Astrocyte of the cerebellum (primary cell): ENCODE results near the gene KCNJ12.
A peak's percentile ranks its signal among the peaks of the same experiment; 100 is the strongest.
"Not testable (repeated sequence)": the region's sequence is repeated elsewhere in the genome, so short reads cannot be mapped to it uniquely, and the experiment has no call there.

Source experiments
- DNase-seq: peaks from one replicate; pipeline ENCODE4 v3.0.0-alpha.2; 2011; ENCODE audit warnings: low read depth
- H3K4me3 ChIP-seq: 2 replicates; pipeline ENCODE4 v1.5.1; 2011; ENCODE audit warnings: mild to moderate bottlenecking, low read depth, low read length, moderate library complexity
- CTCF ChIP-seq: IDR thresholded peaks from 2 replicates; pipeline ENCODE4 v1.5.1; 2012; ENCODE audit warnings: low read length, low read depth, moderate library complexity, mild to moderate bottlenecking; ENCODE audit errors: missing control alignments
- in situ Hi-C: cut with HindIII; loops from 2 replicates; pipeline ENCODE4 v1.10.0; 2017; ENCODE audit warnings: low sequenced_read_pairs

The KCNJ12 gene

GRCh38 chr17:21454441-21454840 lies 78.3 kb downstream of the KCNJ12 start:
- TF ChIP-seq CTCF = no peak
- in situ Hi-C loops = no loop called here
- DNase-seq = no peak
- H3K4me3 ChIP-seq = no peak overlapping the region

- in situ Hi-C loops = no loop called here
- no peak for DNase-seq
- H3K4me3 ChIP-seq = no peak overlapping the region
- no peak for TF ChIP-seq CTCF
Observed at GRCh38 chr17:21455761-21456160, 79.6 kb downstream of the KCNJ12 start.

GRCh38 chr17:21456449-21456848 lies 80.3 kb downstream of the KCNJ12 start:
- DNase-seq, in situ Hi-C loops, H3K4me3 ChIP-seq: not testable (repeated sequence)

- peak; percentile 71 for DNase-seq
- H3K4me3 ChIP-seq = no peak overlapping the region
- peak; percentile 84 for TF ChIP-seq CTCF
- in situ Hi-C loops = no loop called here
Observed at GRCh38 chr17:21457051-21458026, 81.2 kb downstream of the KCNJ12 start.

GRCh38 chr17:21458054-21458453 lies 81.9 kb downstream of the KCNJ12 start:
- TF ChIP-seq CTCF = no peak
- no peak for DNase-seq
- in situ Hi-C loops = no loop called here
- no peak overlapping the region for H3K4me3 ChIP-seq

GRCh38 chr17:21459536-21459935 lies 83.4 kb downstream of the KCNJ12 start:
- TF ChIP-seq CTCF = no peak
- in situ Hi-C loops = no loop called here

GRCh38 chr17:21460358-21460757 lies 84.2 kb downstream of the KCNJ12 start:
- in situ Hi-C loops = no loop called here
- no peak overlapping the region for H3K4me3 ChIP-seq
- peak; percentile 12 for DNase-seq
- TF ChIP-seq CTCF = no peak

More at GRCh38 chr17:21459536-21459935, 83.4 kb downstream of the KCNJ12 start:
- no peak for DNase-seq
- H3K4me3 ChIP-seq = no peak overlapping the region
